GM23248 (cell line): ENCODE data around the gene KLRK1. TPM values are rescaled to one million over a fixed set of nuclear protein-coding genes. Genes with fewer than 3 reads are reported as not detected.
"Not testable (repeated sequence)": the region's sequence is repeated elsewhere in the genome, so short reads cannot be mapped to it uniquely, and the experiment has no call there.

Experiments used
- DNase-seq: peaks from one replicate; pipeline ENCODE4 v3.0.0-alpha.2; 2015
- H2AFZ ChIP-seq: fragments of 200-600 bp; sonication (generic); 2 replicates; pipeline ENCODE4 v1.6.1; 2016; ENCODE audit warnings: antibody characterized with exemption
- H3F3A ChIP-seq: fragments of 200-600 bp; sonication (generic); 2 replicates; pipeline ENCODE4 v1.6.1; 2016; ENCODE audit warnings: mild to moderate bottlenecking, antibody characterized with exemption, mixed run types; ENCODE audit not compliant: insufficient read depth
- H3K27ac ChIP-seq: fragments of 200-600 bp; sonication (generic); 2 replicates; pipeline ENCODE4 v1.5.1; 2016; ENCODE audit warnings: mild to moderate bottlenecking
- H3K27me3 ChIP-seq: fragments of 200-600 bp; sonication (generic); replicated peaks from 2 replicates; pipeline ENCODE4 v1.6.1; 2016; ENCODE audit warnings: mild to moderate bottlenecking; ENCODE audit not compliant: insufficient read depth
- H3K36me3 ChIP-seq: fragments of 200-600 bp; sonication (generic); 2 replicates; pipeline ENCODE4 v1.6.1; 2016; ENCODE audit warnings: low read depth, mild to moderate bottlenecking
- H3K4me1 ChIP-seq: fragments of 200-600 bp; sonication (generic); 2 replicates; pipeline ENCODE4 v1.6.1; 2016; ENCODE audit warnings: mild to moderate bottlenecking; ENCODE audit not compliant: insufficient read depth
- H3K4me2 ChIP-seq: fragments of 200-600 bp; sonication (generic); one replicate; pipeline ENCODE4 v1.6.1; 2016; ENCODE audit warnings: mild to moderate bottlenecking; ENCODE audit not compliant: unreplicated experiment
- H3K4me3 ChIP-seq: fragments of 200-600 bp; sonication (generic); 2 replicates; pipeline ENCODE4 v1.5.1; 2016; ENCODE audit warnings: mild to moderate bottlenecking
- H3K79me2 ChIP-seq: fragments of 200-600 bp; sonication (generic); 2 replicates; pipeline ENCODE4 v1.6.1; 2016; ENCODE audit warnings: mild to moderate bottlenecking; ENCODE audit not compliant: insufficient read depth
- H3K9ac ChIP-seq: fragments of 200-600 bp; sonication (generic); 2 replicates; pipeline ENCODE4 v1.6.1; 2016; ENCODE audit warnings: mild to moderate bottlenecking
- H3K9me2 ChIP-seq: fragments of 200-600 bp; sonication (generic); 2 replicates; pipeline ENCODE4 v1.6.1; 2016; ENCODE audit warnings: mixed run types, mild to moderate bottlenecking, moderate library complexity; ENCODE audit not compliant: insufficient read depth
- H3K9me3 ChIP-seq: fragments of 200-600 bp; sonication (generic); one replicate; pipeline ENCODE4 v1.6.1; 2017; ENCODE audit warnings: low read depth
- H4K20me1 ChIP-seq: fragments of 200-600 bp; sonication (generic); 2 replicates; pipeline ENCODE4 v1.6.0; 2016; ENCODE audit not compliant: insufficient read depth
- EZH2 ChIP-seq: fragments of 200-600 bp; sonication (generic); IDR thresholded peaks from 2 replicates; pipeline ENCODE4 v1.6.1; 2018; ENCODE audit warnings: antibody characterized with exemption, mild to moderate bottlenecking; ENCODE audit not compliant: insufficient read depth, poor library complexity, severe bottlenecking
- EZH2phosphoT487 ChIP-seq: fragments of 200-600 bp; sonication (generic); IDR thresholded peaks from 2 replicates; pipeline ENCODE4 v1.6.1; 2018; ENCODE audit warnings: antibody characterized with exemption, moderate library complexity, mild to moderate bottlenecking, low read depth; ENCODE audit not compliant: insufficient read depth
- WGBS, 2 experiments: methylation state at CpG; one replicate each; pipeline ENCODE4 v1.1.6; 2015 to 2017; ENCODE audit warnings: low lambda C conversion rate in 2 of 2, low coverage in 1 of 2; ENCODE audit errors: missing lambda C conversion rate in 2 of 2; 5-methylcytosine and 5-hydroxymethylcytosine counted together
- in situ Hi-C: fragments of 300-500 bp; cut with MboI; formaldehyde crosslinking; loops from 2 replicates; pipeline ENCODE4 v1.15.0; 2020
- polyA plus RNA-seq: library from polyadenylated mRNA; unstranded; fragments of >200 nt; fragmentation: Nextera tagmentation; extraction: Ambion mirVana; gene quantifications from 2 replicates; pipeline ENCODE4 v1.2.1, GENCODE V29; 2016
- total RNA-seq: library from RNA; depleted of rRNA; stranded (reverse); fragments of >200 nt; shearing (Covaris generic); gene quantifications from 2 replicates; pipeline ENCODE4 v1.2.3, GENCODE V29; 2014

Gene KLRK1
- total and polyA plus RNA-seq, 2 experiments from 2014 or later = not detected

GRCh38 chr12:10404798-10405197 is 15.0 kb upstream of the KLRK1 start:
- TF ChIP-seq EZH2 (no peak), EZH2phosphoT487 (no peak)
- Histone ChIP-seq H3K9ac (no peak overlapping the region), H3F3A (no peaks in the 10 kb centered on the region), H3K4me2 (no peak overlapping the region), H3K79me2 (no peaks in the 10 kb centered on the region), H3K4me1 (no peaks in the 10 kb centered on the region), H3K4me3 (no peak overlapping the region), H3K9me3 (no peaks in the 10 kb centered on the region), H4K20me1 (no peaks in the 10 kb centered on the region), H2AFZ (no peak overlapping the region), H3K27ac (no peak overlapping the region), H3K27me3 (no peaks in the 10 kb centered on the region), H3K36me3 (no peaks in the 10 kb centered on the region), H3K9me2 (no peaks in the 10 kb centered on the region)
- in situ Hi-C loops = no loop called here
- no peak for DNase-seq

GRCh38 chr12:10400829-10401228 is 11.0 kb upstream of the KLRK1 start:
- Histone ChIP-seq H4K20me1 (no peaks in the 10 kb centered on the region), H3K9ac (no peak overlapping the region), H3F3A (no peaks in the 10 kb centered on the region), H3K27me3 (no peaks in the 10 kb centered on the region), H2AFZ (no peak overlapping the region), H3K27ac (no peak overlapping the region), H3K9me2 (no peaks in the 10 kb centered on the region), H3K9me3 (no peaks in the 10 kb centered on the region), H3K4me2 (no peak overlapping the region), H3K36me3 (no peaks in the 10 kb centered on the region), H3K4me1 (0 out of 2 replicates have a peak, but pooled peaks cover under 1% of the 10 kb centered on the region), H3K79me2 (no peaks in the 10 kb centered on the region), H3K4me3 (no peak overlapping the region)
- no peak for DNase-seq
- in situ Hi-C loops = no loop called here
- no peak for TF ChIP-seq EZH2phosphoT487
- no peak for TF ChIP-seq EZH2

- Histone ChIP-seq H3F3A (no peaks in the 10 kb centered on the region), H3K36me3 (no peaks in the 10 kb centered on the region), H3K4me3 (no peak overlapping the region), H3K9me3 (no peaks in the 10 kb centered on the region), H3K79me2 (no peaks in the 10 kb centered on the region), H3K27ac (no peak overlapping the region), H4K20me1 (no peaks in the 10 kb centered on the region), H3K4me1 (peaks cover 6% of the 10 kb centered on the region), H3K27me3 (no peaks in the 10 kb centered on the region), H3K9me2 (no peaks in the 10 kb centered on the region), H2AFZ (no peak overlapping the region), H3K4me2 (no peak overlapping the region), H3K9ac (no peak overlapping the region)
- WGBS, 2 experiments = 90 to 93% methylated on average over 2 of the region's 2 CpGs
- TF ChIP-seq EZH2 (no peak), EZH2phosphoT487 (no peak)
- in situ Hi-C loops = no loop called here
- no peak for DNase-seq
These were observed 8.3 kb upstream of the KLRK1 start for GRCh38 chr12:10398168-10398567.

- H3K9me2 ChIP-seq = no peaks in the 10 kb centered on the region
- H3K9ac ChIP-seq = no peak overlapping the region
- in situ Hi-C loops = no loop called here
- no peaks in the 10 kb centered on the region for H3K27me3 ChIP-seq
- H2AFZ ChIP-seq = no peak overlapping the region
- no peaks in the 10 kb centered on the region for H3K79me2 ChIP-seq
- 54 to 75% methylated on average over 2 of the region's 2 CpGs for WGBS, 2 experiments
- H4K20me1 ChIP-seq = no peaks in the 10 kb centered on the region
- no peaks in the 10 kb centered on the region for H3K36me3 ChIP-seq
- DNase-seq = no peak
- no peak overlapping the region for H3K4me3 ChIP-seq
- TF ChIP-seq EZH2phosphoT487 (no peak), EZH2 (no peak)
- H3F3A ChIP-seq = no peaks in the 10 kb centered on the region
- no peak overlapping the region for H3K4me2 ChIP-seq
- H3K4me1 ChIP-seq = peaks cover 15% of the 10 kb centered on the region
- no peaks in the 10 kb centered on the region for H3K9me3 ChIP-seq
- H3K27ac ChIP-seq = no peak overlapping the region
These were observed 7.5 kb upstream of the KLRK1 start for GRCh38 chr12:10397296-10397695.

- H3K4me1 ChIP-seq = peaks cover 23% of the 10 kb centered on the region
- H3F3A ChIP-seq, H3K4me3 ChIP-seq, H4K20me1 ChIP-seq, in situ Hi-C loops, H3K9ac ChIP-seq, H2AFZ ChIP-seq, H3K36me3 ChIP-seq, H3K9me3 ChIP-seq, H3K27me3 ChIP-seq, H3K27ac ChIP-seq, H3K79me2 ChIP-seq, H3K9me2 ChIP-seq, DNase-seq, H3K4me2 ChIP-seq: not testable (repeated sequence)
- 81 to 84% methylated on average over 14 to 15 of the region's 15 CpGs for WGBS, 2 experiments
These were observed 6.3 kb upstream of the KLRK1 start for GRCh38 chr12:10396176-10396575.
